HepG2 (cell line): ENCODE measurements around the gene KRT2. TPM values are rescaled to one million over a fixed set of nuclear protein-coding genes. Genes with fewer than 3 reads are reported as not detected.

ENCODE experiments used
- ATAC-seq: fragments of 200-7000 bp; cut with Tn5 transposase; 3 replicates; pipeline ENCODE4 v1.9.1; 2020; ENCODE audit warnings: mild to moderate bottlenecking, moderate library complexity
- BruUV-seq: library from RNA; stranded (reverse); fragments of 400-500 nt; replicated peaks from 2 replicates; lab custom pipeline; 2021; lab: Mats Ljungman, UMichigan
- CTCF ChIA-PET: fragments of 300-600 bp; formaldehyde crosslinking; extraction: SDS; loops from one replicate; lab custom pipeline; 2021; ENCODE audit warnings: low total read pairs, inconsistent platforms, low intra/inter-chr PET ratio; lab: Yijun Ruan, JAX
- POLR2A ChIA-PET: fragments of 350-600 bp; sonication (Branson Sonifier 250); formaldehyde crosslinking; loops from one replicate; lab custom pipeline; 2020; ENCODE audit warnings: antibody characterized with exemption, inconsistent platforms; lab: Yijun Ruan, JAX
- DNase-seq: peaks from one replicate; pipeline ENCODE4 v3.0.0-alpha.2; 2015; ENCODE audit warnings: low spot score
- FAIRE-seq: peaks from 3 replicates; lab custom pipeline; 2011; peaks lifted over from hg19 to GRCh38; lab: Jason Lieb, UNC
- H2AFZ ChIP-seq: one replicate; pipeline ENCODE4 v1.6.1; 2011; ENCODE audit warnings: low read length, inconsistent platforms
- H3K27ac ChIP-seq: fragments of 300-600 bp; 3 replicates; pipeline ENCODE4 v1.8.0; 2011; ENCODE audit warnings: mixed run types, mild to moderate bottlenecking, mixed read lengths, low read length, inconsistent platforms; ENCODE audit not compliant: insufficient read depth; ENCODE audit errors: extremely low read length
- H3K27me3 ChIP-seq, 2 experiments: fragments of 200-600 bp in 1 of 2; 2 replicates in 1 of 2; 3 replicates in 1 of 2; pipeline versions ENCODE4 v1.6.0 to v1.8.0; 2011; ENCODE audit warnings: low read length in 2 of 2, mild to moderate bottlenecking in 2 of 2, moderate library complexity in 2 of 2, inconsistent platforms in 1 of 2; ENCODE audit not compliant: insufficient read depth in 2 of 2, control insufficient read depth in 1 of 2
- H3K36me3 ChIP-seq, 2 experiments: fragments of 200-600 bp in 1 of 2; replicated peaks in 1 of 2; 2 replicates in 1 of 2; 3 replicates in 1 of 2; pipeline versions ENCODE4 v1.5.1 to v1.8.0; 2011; ENCODE audit warnings: low read length in 2 of 2, inconsistent platforms in 1 of 2; ENCODE audit not compliant: insufficient read depth in 2 of 2, control insufficient read depth in 1 of 2
- H3K4me1 ChIP-seq: 2 replicates; pipeline ENCODE4 v1.5.1; 2012; ENCODE audit warnings: low read length, inconsistent platforms; ENCODE audit not compliant: insufficient read depth
- H3K4me2 ChIP-seq: 2 replicates; pipeline ENCODE4 v1.6.0; 2011; ENCODE audit warnings: low read depth, low read length, inconsistent platforms
- H3K4me3 ChIP-seq, 3 experiments: fragments of 200-600 bp in 1 of 3; sonication (generic), shearing (Covaris generic) in 1 of 3; replicated peaks in 1 of 3; 2 replicates each; pipeline ENCODE4 v1.5.1; 2011 to 2016; ENCODE audit warnings: low read length in 3 of 3, inconsistent platforms in 2 of 3, low read depth in 2 of 3, mild to moderate bottlenecking in 2 of 3, control low read depth in 1 of 3, mixed read lengths in 1 of 3; ENCODE audit not compliant: insufficient read depth in 1 of 3
- H3K79me2 ChIP-seq: one replicate; pipeline ENCODE4 v1.6.1; 2011; ENCODE audit warnings: low read length, inconsistent platforms; ENCODE audit not compliant: insufficient read depth
- H3K9ac ChIP-seq: 2 replicates; pipeline ENCODE4 v1.6.0; 2011; ENCODE audit warnings: mild to moderate bottlenecking, low read depth, low read length, inconsistent platforms; ENCODE audit not compliant: insufficient read depth
- H3K9me3 ChIP-seq: 2 replicates; pipeline ENCODE4 v1.5.1; 2012; ENCODE audit warnings: mild to moderate bottlenecking, low read length
- H4K20me1 ChIP-seq: 2 replicates; pipeline ENCODE4 v1.6.0; 2011; ENCODE audit warnings: inconsistent platforms, mild to moderate bottlenecking, low read length, moderate library complexity; ENCODE audit not compliant: insufficient read depth
- AGO2 ChIP-seq: fragments of 200-400 bp; formaldehyde crosslinking; optimal IDR thresholded peaks from 2 replicates; pipeline ENCODE3; 2017; ENCODE audit warnings: mild to moderate bottlenecking, low read depth, low read length, moderate library complexity
- CBX2 ChIP-seq, 2 experiments: fragments of 200-600 bp in 1 of 2; sonication (generic); formaldehyde crosslinking in 1 of 2; IDR thresholded peaks; 2 replicates each; pipeline versions ENCODE4 v1.7.0 to v1.8.1; 2018 to 2022; ENCODE audit warnings: low read depth in 2 of 2, low read length in 1 of 2, mild to moderate bottlenecking in 1 of 2, missing genetic modification reagents in 1 of 2
- ELK4 ChIP-seq: sonication (generic); formaldehyde crosslinking; IDR thresholded peaks from 2 replicates; pipeline ENCODE4 v1.9.0; 2021; ENCODE audit warnings: missing genetic modification reagents, borderline replicate concordance
- EP300 ChIP-seq, 3 experiments: sonication (generic) in 1 of 3; formaldehyde crosslinking in 1 of 3; IDR thresholded peaks; 2 replicates each; pipeline versions ENCODE4 v1.5.1 to v1.6.1; 2011 to 2020; ENCODE audit warnings: low read depth in 2 of 3, low read length in 2 of 3, borderline replicate concordance in 1 of 3, improper control_type of control experiment in 1 of 3, mild to moderate bottlenecking in 1 of 3, missing genetic modification reagents in 1 of 3, moderate library complexity in 1 of 3
- GLI4 ChIP-seq: sonication (generic); formaldehyde crosslinking; IDR thresholded peaks from 2 replicates; pipeline ENCODE4 v1.5.1; 2020; ENCODE audit warnings: missing genetic modification reagents, mild to moderate bottlenecking, moderate library complexity, borderline replicate concordance
- ZFP82 ChIP-seq: sonication (generic); formaldehyde crosslinking; IDR thresholded peaks from 2 replicates; pipeline ENCODE4 v1.5.1; 2020; ENCODE audit warnings: mild to moderate bottlenecking, missing genetic modification reagents, borderline replicate concordance
- ZNF430 ChIP-seq: sonication (generic); formaldehyde crosslinking; IDR thresholded peaks from 2 replicates; pipeline ENCODE4 v1.9.0; 2021; ENCODE audit warnings: mild to moderate bottlenecking, missing genetic modification reagents
- WGBS: methylation state at CpG from one replicate; pipeline ENCODE4 v1.1.6; 2017; ENCODE audit warnings: low lambda C conversion rate; 5-methylcytosine and 5-hydroxymethylcytosine counted together
- in situ Hi-C: cut with HindIII; loops from 2 replicates; pipeline ENCODE4 v1.10.0; 2017; ENCODE audit warnings: low pct_unique_long_range_greater_than_20kb; ENCODE audit not compliant: extremely low pct_ligation_motif_present
- intact Hi-C: fragments of 100-400 bp; cut with micrococcal nuclease; formaldehyde crosslinking; loops from one replicate; pipeline ENCODE4 v1.10.0; 2022; ENCODE audit not compliant: unreplicated experiment
- polyA plus RNA-seq, 8 experiments: library from polyadenylated mRNA; depleted of rRNA in 3 of 8; stranded (reverse) in 7 of 8; unstranded in 1 of 8; fragments of >200 nt; fragmentation: Illumina TruSeq in 4 of 8; extraction: Trizol in 4 of 8; gene quantifications; 2 replicates each; pipeline versions ENCODE4 v1.2.1 to v1.2.3, GENCODE V29; 2011 to 2016; ENCODE audit warnings: low read depth in 4 of 8, missing spikeins in 1 of 8, mixed read lengths in 1 of 8; ENCODE audit not compliant: insufficient read depth in 1 of 8
- total RNA-seq, 5 experiments: library from RNA; depleted of rRNA; stranded (reverse); fragments of >200 nt; fragmentation: Illumina TruSeq; extraction: Trizol; gene quantifications; 2 replicates each; pipeline ENCODE4 v1.2.3, GENCODE V29; 2016; ENCODE audit warnings: low read depth in 1 of 5
- TF ChIP-seq, protein P1 (sequence below): sonication (generic); formaldehyde crosslinking; IDR thresholded peaks from 2 replicates; pipeline ENCODE4 v1.5.0; 2020; ENCODE audit warnings: missing genetic modification reagents
- TF ChIP-seq, protein P2 (sequence below): sonication (generic); formaldehyde crosslinking; IDR thresholded peaks from 2 replicates; pipeline ENCODE4 v1.5.0; 2020; ENCODE audit warnings: missing genetic modification reagents
- TF ChIP-seq, protein P3 (sequence below): sonication (generic); formaldehyde crosslinking; IDR thresholded peaks from 2 replicates; pipeline ENCODE4 v1.4.0; 2020; ENCODE audit warnings: missing genetic modification reagents

The KRT2 gene
- total and polyA plus RNA-seq, 2 of the 13 experiments (the other 11 are each of a cell fraction or from before 2014, with no cell fraction given): not detected

DNA sequence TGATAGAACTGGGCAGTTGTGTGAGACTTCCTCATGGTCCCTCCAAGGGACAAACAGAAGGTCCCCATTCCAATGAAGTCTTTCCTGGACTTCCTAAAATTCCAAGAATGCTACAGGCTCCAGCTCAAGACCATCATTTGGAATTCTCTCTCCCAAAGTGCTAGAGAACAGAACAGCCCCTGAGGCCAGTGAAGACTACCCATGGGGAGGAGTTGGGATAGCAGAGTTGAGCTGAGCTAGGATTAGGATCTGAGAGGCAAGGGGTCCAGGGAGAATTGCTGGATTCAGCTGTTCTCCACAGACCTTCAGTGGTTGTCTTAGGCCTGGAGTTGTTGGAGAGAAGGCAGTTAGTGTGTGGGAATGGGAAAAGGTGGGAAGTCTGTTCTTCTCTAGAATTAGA is 17.4 kb upstream of the KRT2 start:
- Histone ChIP-seq H3K79me2 (no peaks in the 10 kb centered on the region), H4K20me1 (no peaks in the 10 kb centered on the region), H3K27ac (no peak overlapping the region), H3K4me1 (no peaks in the 10 kb centered on the region), H2AFZ (no peak overlapping the region), H3K27me3 (peaks cover 0 to under 1% of the 10 kb centered on the region in 2 experiments; a peak in 2 of 5 replicates), H3K36me3 (no peaks in the 10 kb centered on the region), H3K4me3 (no peak overlapping the region), H3K9me3 (no peaks in the 10 kb centered on the region), H3K9ac (no peak overlapping the region), H3K4me2 (no peak overlapping the region)
- DNase-seq (no peak), ATAC-seq (no peak), FAIRE-seq (no peak)
- ChIA-PET POLR2A (no interaction called here), CTCF (no interaction called here)
- intact Hi-C loops: no loop called here
- BruUV-seq: no TSS peak
- in situ Hi-C loops: no loop called here
- no peak for TF ChIP-seq GLI4

GRCh38 chr12:52667931-52668330 is 15.9 kb upstream of the KRT2 start:
- ChIA-PET CTCF (no interaction called here), POLR2A (no interaction called here)
- no peak overlapping the region for H3K4me2 ChIP-seq
- no peak overlapping the region for H3K9ac ChIP-seq
- ATAC-seq (no peak), DNase-seq (no peak), FAIRE-seq (no peak)
- intact Hi-C loops: no loop called here
- H2AFZ ChIP-seq: no peak overlapping the region
- in situ Hi-C loops: no loop called here
- H3K36me3 ChIP-seq: no peaks in the 10 kb centered on the region
- no peaks in the 10 kb centered on the region for H3K79me2 ChIP-seq
- no peak overlapping the region for H3K4me3 ChIP-seq
- no peaks in the 10 kb centered on the region for H3K4me1 ChIP-seq
- 12% methylated on average over 7 of the region's 7 CpGs for WGBS
- no peaks in the 10 kb centered on the region for H3K9me3 ChIP-seq
- no peaks in the 10 kb centered on the region; a peak in 2 of 5 replicates for H3K27me3 ChIP-seq
- no peak overlapping the region for H3K27ac ChIP-seq
- BruUV-seq: no TSS peak
- H4K20me1 ChIP-seq: no peaks in the 10 kb centered on the region
- no peak for TF ChIP-seq ZFP82 (CRISPR knock-in tag)
- TF ChIP-seq ELK4 (CRISPR knock-in tag): no peak
- no peak for TF ChIP-seq CBX2 (IDR thresholded peaks at IDR 0.05; ENCODE audit: low read depth, low read length)
- no peak for TF ChIP-seq CBX2 (CRISPR knock-in tag; IDR thresholded peaks at IDR 0.05; ENCODE audit: low read depth)
- no peak for TF ChIP-seq AGO2
- TF ChIP-seq, protein P1, sequence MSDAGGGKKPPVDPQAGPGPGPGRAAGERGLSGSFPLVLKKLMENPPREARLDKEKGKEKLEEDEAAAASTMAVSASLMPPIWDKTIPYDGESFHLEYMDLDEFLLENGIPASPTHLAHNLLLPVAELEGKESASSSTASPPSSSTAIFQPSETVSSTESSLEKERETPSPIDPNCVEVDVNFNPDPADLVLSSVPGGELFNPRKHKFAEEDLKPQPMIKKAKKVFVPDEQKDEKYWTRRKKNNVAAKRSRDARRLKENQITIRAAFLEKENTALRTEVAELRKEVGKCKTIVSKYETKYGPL (CRISPR knock-in tag): no peak
- no peak for TF ChIP-seq ZNF430 (CRISPR knock-in tag)
- TF ChIP-seq EP300 (IDR thresholded peaks at IDR 0.05; ENCODE audit: low read depth in 2 of 2, low read length in 2 of 2): no peak
- TF ChIP-seq EP300 (CRISPR knock-in tag; IDR thresholded peaks at IDR 0.05; ENCODE audit: borderline replicate concordance): no peak
- TF ChIP-seq, protein P2, sequence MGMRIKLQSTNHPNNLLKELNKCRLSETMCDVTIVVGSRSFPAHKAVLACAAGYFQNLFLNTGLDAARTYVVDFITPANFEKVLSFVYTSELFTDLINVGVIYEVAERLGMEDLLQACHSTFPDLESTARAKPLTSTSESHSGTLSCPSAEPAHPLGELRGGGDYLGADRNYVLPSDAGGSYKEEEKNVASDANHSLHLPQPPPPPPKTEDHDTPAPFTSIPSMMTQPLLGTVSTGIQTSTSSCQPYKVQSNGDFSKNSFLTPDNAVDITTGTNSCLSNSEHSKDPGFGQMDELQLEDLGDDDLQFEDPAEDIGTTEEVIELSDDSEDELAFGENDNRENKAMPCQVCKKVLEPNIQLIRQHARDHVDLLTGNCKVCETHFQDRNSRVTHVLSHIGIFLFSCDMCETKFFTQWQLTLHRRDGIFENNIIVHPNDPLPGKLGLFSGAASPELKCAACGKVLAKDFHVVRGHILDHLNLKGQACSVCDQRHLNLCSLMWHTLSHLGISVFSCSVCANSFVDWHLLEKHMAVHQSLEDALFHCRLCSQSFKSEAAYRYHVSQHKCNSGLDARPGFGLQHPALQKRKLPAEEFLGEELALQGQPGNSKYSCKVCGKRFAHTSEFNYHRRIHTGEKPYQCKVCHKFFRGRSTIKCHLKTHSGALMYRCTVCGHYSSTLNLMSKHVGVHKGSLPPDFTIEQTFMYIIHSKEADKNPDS: no peak
- TF ChIP-seq, protein P3, sequence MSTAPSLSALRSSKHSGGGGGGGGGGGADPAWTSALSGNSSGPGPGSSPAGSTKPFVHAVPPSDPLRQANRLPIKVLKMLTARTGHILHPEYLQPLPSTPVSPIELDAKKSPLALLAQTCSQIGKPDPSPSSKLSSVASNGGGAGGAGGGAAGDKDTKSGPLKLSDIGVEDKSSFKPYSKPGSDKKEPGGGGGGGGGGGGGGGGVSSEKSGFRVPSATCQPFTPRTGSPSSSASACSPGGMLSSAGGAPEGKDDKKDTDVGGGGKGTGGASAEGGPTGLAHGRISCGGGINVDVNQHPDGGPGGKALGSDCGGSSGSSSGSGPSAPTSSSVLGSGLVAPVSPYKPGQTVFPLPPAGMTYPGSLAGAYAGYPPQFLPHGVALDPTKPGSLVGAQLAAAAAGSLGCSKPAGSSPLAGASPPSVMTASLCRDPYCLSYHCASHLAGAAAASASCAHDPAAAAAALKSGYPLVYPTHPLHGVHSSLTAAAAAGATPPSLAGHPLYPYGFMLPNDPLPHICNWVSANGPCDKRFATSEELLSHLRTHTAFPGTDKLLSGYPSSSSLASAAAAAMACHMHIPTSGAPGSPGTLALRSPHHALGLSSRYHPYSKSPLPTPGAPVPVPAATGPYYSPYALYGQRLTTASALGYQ (CRISPR knock-in tag): no peak
